GM18508 (cell line): Measurements from ENCODE around the gene GRIK3.

Source experiments
- ATAC-seq: cut with Tn5 transposase; IDR thresholded peaks from one replicate; pipeline ENCODE4 v1.9.1; 2021; ENCODE audit warnings: moderate number of reproducible peaks; ENCODE audit not compliant: insufficient read depth, unreplicated experiment

GRIK3 gene

DNA sequence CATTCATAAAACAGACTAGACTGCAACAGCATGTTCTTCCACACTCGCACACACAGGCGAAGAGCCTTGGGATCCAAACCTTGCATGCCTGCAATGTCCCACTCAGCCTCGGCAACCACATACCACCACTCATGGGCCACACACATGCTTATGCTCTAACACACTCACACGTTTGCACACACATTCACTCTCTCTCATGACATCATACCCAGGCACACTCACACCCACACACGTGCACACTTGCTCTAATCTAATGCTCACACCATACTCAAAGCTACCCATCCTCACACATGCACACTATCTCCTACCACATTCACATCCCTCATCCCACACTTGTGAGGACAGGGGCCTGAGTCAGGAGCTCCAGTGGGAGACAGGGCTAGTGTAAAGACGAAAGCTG, 50.3 kb downstream of the GRIK3 start:
- ATAC-seq, result no peak

- no peak for ATAC-seq
These were observed 51.6 kb downstream of the GRIK3 start for GRCh38 chr1:36982709-36983108.

GRCh38 chr1:36981771-36982622, 52.3 kb downstream of the GRIK3 start:
- ATAC-seq, result no peak

DNA sequence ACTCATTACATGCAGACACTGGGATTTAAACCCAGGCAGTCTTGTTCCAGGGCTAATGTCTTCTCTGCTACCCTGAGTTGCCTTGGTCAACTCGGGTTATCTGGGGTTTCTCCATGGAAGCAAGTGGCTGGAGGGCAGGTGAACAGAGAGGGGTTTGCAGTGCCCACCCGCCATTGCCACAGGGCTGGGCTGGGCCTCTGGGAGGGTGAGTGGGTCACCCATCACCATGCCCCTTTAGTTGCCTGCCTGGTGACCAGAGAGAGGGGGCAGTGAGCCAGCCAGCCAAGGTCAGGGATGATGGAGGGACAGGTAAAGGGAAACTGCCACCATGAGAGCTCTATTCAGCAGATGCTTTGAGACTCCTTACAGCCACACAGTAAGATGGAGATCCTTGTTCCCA, 53.2 kb downstream of the GRIK3 start:
- no peak for ATAC-seq

- no peak for ATAC-seq
These were observed 56.4 kb downstream of the GRIK3 start for GRCh38 chr1:36977731-36978406.

DNA sequence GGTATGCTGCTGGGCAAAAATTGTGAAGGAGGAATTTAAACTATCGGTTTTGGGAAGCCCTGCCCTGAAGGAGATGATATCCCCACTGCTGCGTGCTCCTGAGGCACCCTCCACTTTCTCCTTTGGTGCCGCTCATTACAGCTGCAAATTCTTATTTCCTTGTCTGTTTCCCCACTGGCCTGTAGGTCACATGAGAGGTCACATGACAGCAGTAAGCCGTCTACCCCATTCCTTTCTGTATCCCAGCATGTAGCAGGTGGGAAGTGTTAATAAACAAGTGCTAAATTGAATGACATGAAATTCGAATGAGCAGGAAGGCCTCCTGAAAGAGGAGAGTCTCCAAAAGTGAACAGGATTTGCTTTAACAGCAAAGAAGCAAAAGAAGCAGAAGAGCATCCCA, 58.7 kb downstream of the GRIK3 start:
- ATAC-seq, result no peak

DNA sequence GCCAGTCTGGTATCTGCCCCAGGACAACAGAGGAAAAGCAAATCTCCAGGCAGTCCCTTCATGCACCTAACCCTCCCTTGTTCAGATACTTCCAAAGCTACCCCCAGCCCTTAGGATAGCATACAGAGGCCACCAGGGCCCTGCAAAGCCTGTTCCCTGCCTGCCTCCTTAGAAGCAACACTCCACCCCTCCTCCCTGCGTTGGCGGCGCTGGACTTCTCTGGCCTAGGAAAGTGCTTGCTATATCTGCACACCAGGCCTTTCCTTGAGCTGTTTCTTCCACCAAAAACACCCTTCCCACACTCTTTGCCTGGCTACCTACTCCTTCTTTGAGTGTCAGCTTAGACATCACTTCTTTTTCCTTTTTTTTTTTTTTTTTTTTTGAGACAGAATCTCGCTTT, 61.3 kb downstream of the GRIK3 start:
- no peak for ATAC-seq

- no peak for ATAC-seq
These were observed 62.3 kb downstream of the GRIK3 start for GRCh38 chr1:36971852-36972618.

- ATAC-seq, result no peak
These were observed 65.6 kb downstream of the GRIK3 start for GRCh38 chr1:36968730-36969129.

GRCh38 chr1:36966242-36966641, 68.1 kb downstream of the GRIK3 start:
- ATAC-seq, result no peak

GRCh38 chr1:36965275-36966159, 68.8 kb downstream of the GRIK3 start:
- no peak for ATAC-seq

DNA sequence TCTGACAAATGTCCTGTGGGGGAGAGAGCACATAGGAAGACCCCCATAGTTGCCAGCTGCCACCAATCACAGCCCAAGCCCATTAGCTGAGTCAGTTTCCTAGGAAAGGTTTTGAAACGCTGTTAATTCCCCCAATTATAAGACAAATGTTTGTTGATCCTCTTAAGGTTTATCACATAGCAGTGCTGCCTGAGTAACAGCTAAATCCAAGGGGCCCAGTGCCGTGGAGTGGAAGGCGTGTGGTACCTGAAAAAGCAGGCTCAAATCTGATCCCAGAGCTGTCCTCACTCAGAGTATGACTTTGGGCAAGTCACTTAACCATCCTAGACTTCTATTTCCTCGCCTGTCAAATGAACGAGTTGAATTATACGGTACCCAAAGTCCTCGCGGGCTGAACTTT, 69.5 kb downstream of the GRIK3 start:
- no peak for ATAC-seq

DNA sequence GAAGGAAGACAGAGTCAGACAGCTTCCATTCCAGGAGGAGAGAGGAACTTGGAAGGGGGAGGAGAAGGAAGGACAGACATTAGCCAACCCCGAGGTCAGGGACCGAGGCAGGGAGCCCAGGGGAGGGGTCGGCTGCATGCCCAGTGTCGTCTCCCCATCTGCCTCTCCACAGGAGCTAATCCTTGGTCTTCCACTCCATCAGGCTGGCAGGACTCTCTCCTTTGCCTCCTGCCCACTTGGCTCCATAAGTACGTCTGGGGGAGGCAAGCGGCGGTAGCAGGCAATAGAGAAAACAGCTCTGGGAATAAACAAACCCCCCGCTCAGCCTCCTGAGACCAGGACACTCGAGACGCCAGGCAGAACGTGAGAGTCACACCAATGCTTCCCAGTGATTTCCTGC, 71.3 kb downstream of the GRIK3 start:
- no peak for ATAC-seq

GRCh38 chr1:36961062-36961615, 73.2 kb downstream of the GRIK3 start:
- ATAC-seq, result no peak

DNA sequence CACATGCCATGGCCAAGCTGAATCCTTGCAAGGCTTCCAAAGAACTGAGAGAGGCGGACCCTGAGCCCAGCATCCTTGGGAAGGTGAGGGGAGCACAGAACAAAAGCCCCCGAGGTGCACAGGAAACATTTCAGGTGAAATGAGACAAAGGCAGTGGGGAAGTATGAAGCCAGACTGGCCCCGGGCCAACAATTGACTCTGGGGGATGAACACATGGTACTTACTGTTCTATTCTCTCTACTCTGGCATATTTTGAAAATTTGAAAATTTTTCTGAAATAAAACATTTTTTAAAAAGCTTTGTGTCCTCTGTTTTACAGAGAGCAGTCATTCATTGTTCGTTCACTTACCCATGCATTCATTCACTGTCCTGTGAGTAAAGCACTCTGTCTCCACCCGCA, 77.7 kb downstream of the GRIK3 start:
- no peak for ATAC-seq

DNA sequence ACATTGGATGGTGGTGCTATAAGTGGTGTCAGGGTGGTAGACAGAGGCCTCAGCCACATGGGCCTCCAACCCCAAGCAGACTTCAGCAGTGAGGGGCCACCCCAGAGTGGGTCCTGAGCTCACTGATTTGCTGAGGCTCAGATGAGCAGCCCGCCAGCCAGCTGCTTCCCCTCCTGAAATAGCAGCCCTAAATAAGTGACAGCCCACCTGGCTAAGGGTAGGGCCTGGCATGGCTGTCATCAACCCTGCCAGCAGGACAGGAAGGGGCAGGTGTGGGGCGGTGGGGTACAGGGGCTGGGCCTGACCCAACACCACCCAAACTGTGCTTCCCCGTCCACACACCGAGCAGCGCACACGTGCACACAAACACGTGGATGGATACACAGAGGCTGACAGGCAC, 79.3 kb downstream of the GRIK3 start:
- no peak for ATAC-seq

- no peak for ATAC-seq
These were observed 81.3 kb downstream of the GRIK3 start for GRCh38 chr1:36953061-36953460.

DNA sequence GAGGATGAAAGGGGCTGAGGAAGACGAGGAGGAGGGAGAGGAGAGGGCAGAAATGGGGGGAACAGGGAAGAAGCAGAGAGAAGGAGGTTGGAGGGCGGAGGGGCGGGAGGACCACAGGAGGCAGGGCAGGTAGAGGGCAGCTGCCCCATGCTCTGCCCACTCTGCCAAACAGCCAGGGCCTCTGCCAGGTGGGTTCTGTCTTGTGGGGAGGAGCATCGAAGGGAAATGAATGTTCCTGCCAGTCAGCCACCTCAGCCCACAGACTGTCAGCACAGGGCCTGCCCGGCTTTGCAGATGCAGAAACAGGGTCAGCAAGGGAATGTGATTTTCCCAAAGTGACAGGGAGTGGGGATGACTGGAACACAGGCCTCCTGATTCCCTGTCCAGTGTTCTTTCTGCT, 82.6 kb downstream of the GRIK3 start:
- no peak for ATAC-seq

- no peak for ATAC-seq
These were observed 83.0 kb downstream of the GRIK3 start for GRCh38 chr1:36951292-36951750.
